Kasumi-1 (cell line): ENCODE measurements around the gene CEP170.
"Not testable (repeated sequence)": the region's sequence is repeated elsewhere in the genome, so short reads cannot be mapped to it uniquely, and the experiment has no call there.

Experiments
- DNase-seq, 2 experiments: peaks; one replicate each; lab custom pipeline; 2025; lab: John Stamatoyannopoulos, UW

The CEP170 gene

DNA sequence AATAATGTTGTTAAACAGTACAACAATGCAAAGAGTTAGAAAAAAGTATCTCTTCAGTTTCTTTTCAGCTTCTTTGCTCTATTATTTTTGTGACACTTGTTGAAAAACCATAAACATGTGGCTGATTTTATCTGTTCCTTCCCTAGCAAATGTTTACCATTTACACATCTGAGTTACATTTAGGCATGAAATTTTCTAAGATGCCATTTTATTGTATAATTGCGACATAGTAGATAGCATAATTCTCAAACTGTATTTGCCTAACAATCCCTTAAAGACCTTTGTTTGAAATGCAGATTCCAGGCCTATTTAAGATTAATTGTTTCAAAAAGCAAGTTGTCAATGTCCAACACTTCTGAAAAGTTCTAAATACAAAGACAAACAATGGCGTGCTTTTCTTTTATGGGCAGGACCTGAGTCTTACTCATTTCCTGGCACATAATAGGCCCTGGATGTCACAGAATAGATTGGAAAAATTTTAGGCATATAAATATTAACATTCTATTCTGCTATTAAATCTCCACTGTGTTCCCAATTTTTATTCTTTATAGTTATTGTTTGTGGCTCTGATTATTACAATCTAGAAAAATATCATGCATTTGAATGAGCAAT is 81.2 kb downstream of the CEP170 start:
- not testable (repeated sequence) for DNase-seq

DNA sequence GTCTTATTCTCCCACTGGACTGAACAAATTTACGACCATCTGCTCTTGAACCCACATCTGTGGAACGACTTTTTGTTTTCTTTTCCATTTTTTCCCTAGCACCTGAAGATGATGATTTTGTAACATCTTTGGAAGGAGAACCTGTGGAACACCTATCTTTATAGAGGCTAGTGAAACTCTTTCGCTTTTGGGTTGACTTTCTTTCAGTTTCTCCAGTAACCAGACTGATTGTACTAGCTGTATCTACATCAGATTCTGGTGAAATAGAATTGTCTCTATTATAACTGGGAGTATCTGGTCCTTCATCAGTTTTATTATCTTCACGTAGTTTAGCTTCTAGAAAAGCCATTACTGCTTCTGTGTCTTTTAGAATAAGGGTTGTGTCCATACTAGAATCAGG is 90.2 kb downstream of the CEP170 start:
- DNase-seq: not testable (repeated sequence)

DNA sequence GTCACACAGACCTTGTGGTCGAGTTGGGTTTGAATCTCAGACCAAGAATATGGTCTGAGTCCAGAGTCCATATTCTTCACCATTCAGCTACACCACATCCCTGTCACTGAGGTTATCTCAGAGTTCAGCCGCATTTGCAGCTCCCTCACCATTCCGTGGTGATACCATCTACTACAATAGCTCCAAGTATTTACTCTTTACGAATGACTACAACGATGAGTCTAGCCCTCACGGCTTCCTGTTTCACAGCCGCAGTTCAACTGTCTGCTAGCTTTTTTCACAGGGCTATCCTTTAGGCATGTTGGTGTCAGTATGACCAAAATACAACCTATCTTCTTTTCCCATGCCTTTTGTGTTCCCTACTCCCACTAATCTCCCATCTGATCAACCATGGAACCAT is 104.2 kb downstream of the CEP170 start:
- not testable (repeated sequence) for DNase-seq

DNA sequence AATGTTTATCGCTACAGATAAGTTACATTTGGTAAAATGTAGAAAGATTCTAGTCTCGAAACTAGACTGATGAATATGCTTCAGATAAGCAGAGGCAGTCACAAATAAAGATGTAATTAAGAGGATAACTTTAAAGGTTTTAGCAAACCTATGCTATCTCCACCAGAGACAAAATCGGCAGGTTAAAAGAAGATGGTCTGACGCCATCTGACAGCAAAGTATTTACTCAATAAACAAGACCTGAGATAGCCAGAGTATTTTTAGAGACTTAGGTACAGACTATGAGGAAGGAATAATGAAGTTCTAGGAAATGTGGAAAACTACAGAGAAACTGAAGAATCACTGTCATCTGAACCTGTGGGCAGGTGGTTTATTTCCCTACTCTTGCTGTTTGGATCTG is 106.0 kb downstream of the CEP170 start:
- DNase-seq: not testable (repeated sequence)

DNA sequence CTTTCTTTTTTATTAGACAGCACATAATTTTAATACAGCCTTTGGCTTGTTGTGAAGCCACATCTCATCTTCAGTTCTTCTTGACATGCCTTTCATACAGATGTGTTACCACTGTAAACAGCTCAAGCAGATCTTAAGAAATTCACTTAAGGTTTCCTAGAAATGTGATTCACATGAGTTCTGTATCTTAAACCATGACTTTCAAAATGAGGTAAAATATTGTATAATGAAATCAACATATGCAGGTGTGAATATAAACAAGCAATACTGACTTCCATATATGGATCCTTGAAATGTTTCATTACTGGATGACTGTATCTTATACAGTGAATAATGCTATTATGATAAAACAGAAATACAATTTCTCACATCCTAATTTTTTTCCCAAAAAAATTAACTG is 107.7 kb downstream of the CEP170 start:
- DNase-seq: not testable (repeated sequence)

DNA sequence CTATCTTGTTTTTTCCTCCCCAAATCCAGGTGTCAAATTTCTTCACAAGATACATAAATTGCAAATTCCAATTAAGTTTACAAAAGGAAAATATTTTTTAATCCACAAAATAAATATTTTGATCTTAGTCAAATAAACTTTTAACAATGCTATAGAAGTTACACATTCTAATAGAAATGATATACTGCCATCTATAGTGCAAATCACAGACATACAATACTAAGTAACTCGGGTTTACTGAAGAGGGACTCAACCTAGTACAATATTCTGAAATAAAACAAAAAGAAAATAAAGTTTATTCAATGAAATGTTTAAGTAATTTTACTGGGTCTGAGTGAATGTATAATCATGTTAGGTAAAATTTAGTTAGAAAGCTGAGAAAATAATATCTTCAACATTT is 114.6 kb downstream of the CEP170 start:
- DNase-seq: peak in 1 of 2 experiments; percentile 15

DNA sequence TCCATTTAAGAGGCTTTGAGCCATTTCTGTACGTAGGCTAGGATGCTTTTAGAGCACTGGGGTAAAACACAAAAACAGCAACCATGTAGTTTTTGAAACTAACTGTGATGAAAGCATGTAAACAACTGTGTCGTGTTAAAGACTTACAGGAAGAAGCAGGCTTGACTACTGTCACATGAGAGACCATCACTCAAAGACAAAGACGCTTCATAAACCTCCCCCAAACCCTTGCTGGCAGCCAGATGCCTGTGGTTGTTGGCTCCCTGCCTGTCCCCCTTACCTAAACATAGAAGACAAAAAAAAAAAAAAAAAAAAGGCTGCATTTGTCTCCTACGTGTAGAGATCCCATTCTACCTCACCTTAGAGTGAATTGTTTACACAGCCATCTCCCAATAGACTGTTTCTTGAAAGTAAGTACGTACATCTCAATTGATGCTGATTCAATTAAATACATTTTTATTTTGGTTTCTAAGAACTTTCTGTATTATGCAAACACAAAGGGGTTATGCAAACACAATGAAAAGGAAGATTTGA is 132.1 kb downstream of the CEP170 start:
- peak in 1 of 2 experiments; percentile 30 for DNase-seq

DNA sequence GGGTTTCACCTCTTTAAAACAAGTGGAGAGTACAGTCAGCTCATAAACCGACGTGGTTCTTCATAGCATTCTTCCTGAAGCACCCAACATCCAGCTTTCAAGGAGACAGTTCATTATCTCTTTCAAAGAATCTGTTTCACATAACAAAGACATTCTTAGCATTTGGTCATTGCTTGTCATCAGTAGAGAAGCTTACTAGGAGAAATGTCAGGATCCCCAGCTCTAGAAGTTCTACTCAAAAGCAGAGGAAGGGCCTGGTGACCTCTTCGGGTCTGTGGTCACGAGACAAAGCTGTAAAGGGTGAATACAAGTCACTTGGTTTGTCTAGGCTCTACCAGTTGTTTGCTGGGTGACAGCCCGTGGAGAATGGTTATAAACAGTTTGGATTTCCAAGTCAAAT is 133.1 kb downstream of the CEP170 start:
- not testable (repeated sequence) for DNase-seq

DNA sequence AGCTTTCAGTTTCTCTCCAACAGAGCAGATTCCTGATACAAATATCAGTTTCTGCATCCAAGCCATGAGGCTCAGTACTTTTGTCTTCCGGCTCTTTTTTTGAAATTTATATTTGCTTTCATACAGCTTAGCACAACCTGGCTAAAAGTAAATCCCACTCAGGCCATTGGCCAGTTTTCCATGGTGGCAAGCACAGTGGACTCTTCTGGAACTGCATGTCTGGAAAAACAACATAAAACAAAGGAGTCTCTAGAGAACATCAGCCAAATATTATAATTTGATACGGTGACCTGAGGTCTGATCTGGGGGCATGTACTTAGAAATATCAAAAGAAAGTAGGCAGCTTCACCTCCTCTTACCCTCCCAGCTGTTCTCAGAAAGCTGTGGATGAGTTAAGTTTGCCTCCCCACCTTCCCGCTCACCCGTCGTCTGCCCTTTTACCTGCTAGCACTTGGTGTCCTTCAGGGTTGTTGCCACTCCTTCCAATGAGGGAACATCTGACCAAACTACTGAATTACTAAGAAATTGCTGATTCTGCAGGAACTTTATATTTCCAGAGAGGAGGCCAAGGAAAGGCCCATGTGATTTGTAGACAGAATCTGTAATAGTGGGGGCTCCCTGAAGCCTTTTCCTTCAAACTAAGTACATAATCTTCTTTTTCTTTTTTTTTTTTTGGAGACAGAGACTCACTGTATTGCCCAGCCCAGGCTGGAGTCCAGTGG is 136.3 kb downstream of the CEP170 start:
- DNase-seq: not testable (repeated sequence)

DNA sequence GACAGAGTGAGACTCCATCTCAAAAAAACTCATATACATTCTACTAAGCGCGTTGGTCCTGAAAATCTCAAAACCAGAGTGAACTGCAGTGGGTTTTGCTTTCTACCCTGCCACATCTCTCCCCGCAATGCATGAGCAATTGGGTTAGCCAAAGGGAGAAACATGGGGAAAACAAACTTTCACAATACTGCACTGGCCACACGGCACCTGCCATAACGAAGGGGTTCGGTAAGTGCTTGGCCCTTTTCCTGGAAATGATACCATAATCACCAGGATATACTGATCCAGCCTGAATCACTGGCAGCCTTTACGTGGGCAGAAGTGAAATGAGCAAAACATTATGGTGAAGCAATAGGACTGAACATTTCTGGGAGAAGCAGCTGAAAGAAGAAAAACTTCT is 138.9 kb downstream of the CEP170 start:
- DNase-seq: not testable (repeated sequence)

DNA sequence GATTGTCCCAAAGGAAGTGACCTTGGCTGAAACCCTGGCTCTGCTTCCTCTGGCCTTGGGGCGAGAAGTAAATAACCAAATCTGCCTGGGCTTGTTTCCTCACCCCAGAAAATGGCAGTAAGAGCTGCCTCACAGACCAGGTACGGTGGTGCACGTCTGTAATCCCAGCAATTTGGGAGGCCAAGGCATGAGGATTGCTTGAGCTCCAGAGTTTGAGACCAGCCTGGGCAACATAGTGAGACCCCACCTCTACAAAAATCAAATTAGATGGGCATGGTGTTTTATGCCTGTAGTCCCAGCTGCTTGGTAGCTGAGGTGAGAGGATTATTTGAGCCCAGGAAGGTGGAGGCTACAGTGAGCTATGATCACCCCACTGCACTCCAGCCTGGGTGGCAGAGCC is 140.3 kb downstream of the CEP170 start:
- DNase-seq: not testable (repeated sequence)

DNA sequence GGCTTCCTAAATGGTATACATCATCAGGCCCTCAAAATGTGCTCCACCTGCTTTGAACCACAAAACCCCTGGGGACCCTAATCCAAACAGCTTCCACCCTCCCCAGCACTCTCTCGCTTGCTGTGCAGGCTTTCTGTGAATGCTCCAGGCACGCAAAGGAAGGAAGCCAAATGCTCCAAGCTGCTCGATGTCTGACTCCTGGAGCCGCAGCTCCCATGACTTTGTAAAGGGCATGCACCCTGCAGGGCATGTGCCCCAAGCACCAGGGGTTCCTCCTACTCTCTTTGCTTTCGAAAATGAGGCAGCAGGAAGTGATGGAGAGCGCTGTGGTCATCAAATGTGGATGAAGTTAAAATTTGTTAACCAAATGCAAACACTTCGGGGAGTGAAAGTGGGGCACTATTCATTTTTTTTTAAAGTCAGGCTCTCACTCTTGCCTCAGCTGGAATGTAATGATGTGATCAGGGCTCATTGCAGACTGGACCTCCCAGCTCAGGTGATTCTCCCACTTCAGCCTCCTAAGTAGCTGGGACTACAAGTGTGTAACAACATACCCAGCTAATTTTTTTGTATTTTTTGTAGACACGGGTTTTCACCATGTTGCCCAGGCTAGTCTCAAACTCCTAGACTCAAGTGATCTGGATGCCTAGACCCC is 140.9 kb downstream of the CEP170 start:
- DNase-seq: peak; percentile 65 to 67

DNA sequence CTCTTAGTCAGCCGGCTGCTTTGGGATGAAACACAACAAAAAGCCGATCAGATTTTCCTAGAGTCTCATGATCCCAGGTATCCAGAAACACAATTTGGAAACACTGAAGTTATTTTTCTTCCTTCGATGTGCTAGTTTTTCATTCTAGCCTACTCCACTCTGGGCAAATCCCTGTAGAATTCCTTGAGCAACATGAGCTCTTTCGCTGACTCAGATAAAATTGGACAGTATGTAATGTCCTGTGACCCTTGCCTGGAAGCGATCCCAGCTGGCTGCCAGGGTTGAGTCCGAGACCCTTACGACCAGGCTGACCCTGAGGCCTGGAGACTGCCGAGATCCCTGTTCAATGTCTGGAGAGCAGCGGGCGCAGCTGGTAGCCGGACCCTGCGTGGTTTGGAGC is 147.9 kb downstream of the CEP170 start:
- not testable (repeated sequence) for DNase-seq

DNA sequence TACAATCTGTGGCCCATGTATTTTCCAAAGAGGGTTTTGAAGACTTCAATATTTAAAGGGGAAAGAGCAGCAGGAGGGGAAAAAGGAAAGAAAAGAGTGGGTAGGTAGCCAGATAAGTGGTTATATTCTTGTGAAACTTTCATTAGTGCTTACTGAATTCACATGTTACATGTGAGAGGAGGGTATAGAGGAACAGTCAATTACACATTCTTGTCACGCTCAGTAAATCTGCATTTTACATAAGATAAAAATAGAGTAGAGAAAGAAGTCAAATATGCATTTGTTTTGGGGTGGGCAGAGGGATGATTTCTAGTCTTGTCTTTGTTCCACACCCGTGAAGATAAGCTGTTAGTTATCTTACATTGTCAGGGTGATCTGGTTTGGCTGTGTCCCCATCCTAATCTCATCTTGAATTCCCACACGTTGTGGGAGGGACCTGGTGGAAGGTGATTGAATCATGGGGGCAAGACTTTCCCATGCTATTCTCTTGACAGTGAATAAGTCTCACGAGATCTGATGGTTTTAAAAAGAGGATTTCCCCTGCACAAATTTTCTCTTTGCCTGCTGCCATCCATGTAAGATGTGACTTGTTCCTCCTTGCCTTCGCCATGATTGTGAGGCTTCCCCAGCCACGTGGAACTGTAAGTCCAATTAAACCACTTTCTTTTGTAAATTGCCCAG is 149.3 kb downstream of the CEP170 start:
- DNase-seq: not testable (repeated sequence)

DNA sequence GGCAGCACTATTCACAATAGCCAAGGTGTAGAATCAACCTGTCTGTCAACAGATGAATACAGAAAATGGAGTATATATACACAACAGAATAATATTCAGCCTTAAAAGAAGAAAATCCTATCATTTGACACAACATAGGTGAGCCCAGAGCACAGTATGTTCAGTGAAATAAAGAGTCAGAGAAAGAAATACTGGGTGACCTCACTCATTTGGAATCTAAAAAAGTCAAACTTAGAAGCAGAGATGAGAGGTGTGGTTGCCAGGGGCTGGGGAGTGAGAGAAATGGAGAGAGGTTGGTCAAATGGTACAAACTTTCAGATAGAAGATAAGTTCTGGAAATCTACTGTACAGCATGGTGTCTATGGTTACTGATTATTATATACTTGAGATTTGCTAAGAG is 150.0 kb downstream of the CEP170 start:
- not testable (repeated sequence) for DNase-seq

DNA sequence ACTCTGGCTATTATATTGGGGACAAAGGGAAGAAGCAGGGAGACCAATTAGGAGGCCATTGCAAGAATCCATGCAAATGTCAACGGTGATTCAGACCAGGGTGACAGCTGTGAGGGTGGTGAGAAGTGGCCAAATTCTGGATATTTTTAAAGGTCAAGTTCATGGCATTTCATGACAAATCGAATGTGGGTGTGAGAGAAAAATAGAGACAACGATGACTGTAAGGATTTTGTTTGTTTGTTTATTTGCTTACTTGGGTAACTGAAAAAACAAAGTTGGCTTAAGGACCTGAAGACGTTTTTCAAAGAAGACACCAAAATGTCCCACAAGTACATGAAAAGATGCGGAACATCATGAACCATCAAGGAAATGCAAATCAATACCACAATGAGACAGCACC is 150.6 kb downstream of the CEP170 start:
- DNase-seq: not testable (repeated sequence)

DNA sequence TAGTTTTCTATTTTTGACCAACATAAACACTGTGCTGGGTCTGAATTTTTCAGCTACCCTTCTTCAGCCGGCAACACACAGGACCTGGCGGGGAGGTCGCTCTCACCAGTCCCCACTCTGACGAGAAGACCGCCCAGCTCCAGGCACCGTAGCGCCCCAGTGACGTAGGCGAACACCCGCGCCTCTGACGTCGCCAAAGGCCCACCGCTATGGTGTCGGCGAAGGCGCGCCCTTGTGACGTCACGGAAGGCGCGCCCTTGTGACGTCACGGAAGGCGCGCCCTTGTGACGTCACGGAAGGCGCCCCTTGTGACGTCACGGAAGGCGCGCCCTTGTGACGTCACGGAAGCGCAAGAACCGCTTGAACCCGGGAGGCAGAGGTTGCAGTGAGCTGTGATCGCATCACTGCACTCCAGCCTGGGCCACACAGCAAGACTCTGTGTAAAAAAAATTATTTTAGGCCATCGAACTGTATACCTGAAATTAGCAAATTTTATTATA is 153.5 kb downstream of the CEP170 start:
- DNase-seq: not testable (repeated sequence)

DNA sequence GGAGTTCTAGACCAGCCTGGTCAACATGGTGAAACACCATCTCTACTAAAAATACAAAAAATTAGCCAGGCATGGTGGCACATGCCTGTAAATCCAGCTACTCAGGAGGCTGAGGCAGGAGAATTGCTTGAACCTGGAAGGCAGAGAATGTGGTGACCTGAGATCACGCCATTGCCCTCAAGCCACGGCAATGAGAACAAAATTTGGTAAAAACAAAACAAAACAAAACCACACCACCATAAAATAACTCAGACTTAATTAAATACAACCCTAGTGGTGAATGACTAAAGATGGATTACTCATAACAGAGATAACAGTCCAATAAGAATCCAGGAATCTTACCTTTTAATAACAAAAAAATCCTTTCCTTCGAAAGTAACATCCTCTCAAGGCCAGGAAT is 167.7 kb downstream of the CEP170 start:
- not testable (repeated sequence) for DNase-seq
